Left forelimb (tissue), 1 donor: ENCODE measurements around the gene CCNG1.
A peak's percentile ranks its signal among the peaks of the same experiment; 100 is the strongest.
"Not testable (repeated sequence)": the region's sequence is repeated elsewhere in the genome, so short reads cannot be mapped to it uniquely, and the experiment has no call there.

Experiments
- DNase-seq: peaks from one replicate; pipeline ENCODE4 v3.0.0-alpha.2; 2018; ENCODE audit warnings: low spot score

The CCNG1 gene, protein sequence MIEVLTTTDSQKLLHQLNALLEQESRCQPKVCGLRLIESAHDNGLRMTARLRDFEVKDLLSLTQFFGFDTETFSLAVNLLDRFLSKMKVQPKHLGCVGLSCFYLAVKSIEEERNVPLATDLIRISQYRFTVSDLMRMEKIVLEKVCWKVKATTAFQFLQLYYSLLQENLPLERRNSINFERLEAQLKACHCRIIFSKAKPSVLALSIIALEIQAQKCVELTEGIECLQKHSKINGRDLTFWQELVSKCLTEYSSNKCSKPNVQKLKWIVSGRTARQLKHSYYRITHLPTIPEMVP

GRCh38 chr5:163437309-163438182 lies at the start of gene CCNG1:
Gene CCNG1, plus strand, starts transcription at chr5:163437595. Its CDS starts 1,662 bp downstream, at chr5:163439257.
- DNase-seq, result peak; percentile 92

DNA sequence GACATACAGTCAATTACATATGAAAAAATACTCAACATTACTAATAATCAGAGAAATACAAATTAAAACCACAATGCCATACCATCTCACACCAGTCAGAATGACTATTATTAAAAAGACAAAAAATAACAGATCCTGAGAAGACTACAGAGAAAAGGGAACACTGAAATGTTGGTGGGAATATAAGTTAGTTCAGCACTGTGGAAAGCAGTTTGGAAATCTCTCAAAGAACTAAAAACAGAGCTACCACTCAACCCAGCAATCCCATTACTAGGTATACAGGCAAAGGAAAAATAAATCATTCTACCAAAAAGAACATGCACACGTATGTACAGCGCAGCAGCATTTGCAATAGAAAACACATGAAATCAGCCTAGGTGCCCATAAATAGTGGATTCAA lies 41.6 kb upstream of the CCNG1 start:
- no peak for DNase-seq

GRCh38 chr5:163396818-163397340 lies 40.5 kb upstream of the CCNG1 start:
- not testable (repeated sequence) for DNase-seq

- no peak for DNase-seq
Observed at GRCh38 chr5:163397354-163397753, 40.0 kb upstream of the CCNG1 start.

DNA sequence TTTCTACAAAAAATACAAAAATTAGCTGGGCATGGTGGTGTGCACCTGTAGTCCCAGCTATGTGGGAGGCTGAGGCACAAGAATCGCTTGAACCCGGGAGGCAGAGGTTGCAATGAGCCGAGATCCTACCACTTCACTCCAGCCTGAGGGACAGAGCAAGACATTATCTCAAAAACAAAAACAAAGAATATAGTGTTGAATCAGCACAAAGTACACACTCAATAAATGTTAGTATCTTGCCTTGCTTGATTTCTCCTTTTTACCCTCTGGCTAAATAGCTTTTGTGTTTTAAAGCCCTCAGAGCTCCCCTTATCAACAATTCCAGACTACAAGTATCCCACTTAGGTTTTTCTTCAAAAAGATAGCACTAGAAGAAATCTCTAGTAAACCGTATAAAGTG lies 37.5 kb upstream of the CCNG1 start:
- DNase-seq, result no peak

- no peak for DNase-seq
Observed at GRCh38 chr5:163401271-163401670, 36.1 kb upstream of the CCNG1 start.

DNA sequence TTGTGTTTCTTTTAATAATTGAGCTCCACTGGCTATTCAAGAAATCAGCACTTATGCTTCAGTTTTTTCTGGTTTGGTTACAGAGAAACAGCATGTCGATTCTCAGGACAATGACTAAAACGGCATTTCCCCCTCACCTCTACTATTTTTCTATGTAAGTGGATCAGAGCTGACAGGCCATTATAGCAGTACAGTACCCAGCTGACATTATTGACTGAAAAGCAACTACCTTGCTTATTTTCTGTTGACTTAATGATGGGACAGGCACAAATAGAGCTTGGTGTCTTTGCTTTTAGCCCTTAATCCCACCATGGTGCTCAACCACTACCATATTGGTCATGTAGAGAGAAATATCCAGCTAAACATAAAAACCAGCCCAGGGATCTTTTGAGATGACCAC lies 35.4 kb upstream of the CCNG1 start:
- DNase-seq, result no peak

DNA sequence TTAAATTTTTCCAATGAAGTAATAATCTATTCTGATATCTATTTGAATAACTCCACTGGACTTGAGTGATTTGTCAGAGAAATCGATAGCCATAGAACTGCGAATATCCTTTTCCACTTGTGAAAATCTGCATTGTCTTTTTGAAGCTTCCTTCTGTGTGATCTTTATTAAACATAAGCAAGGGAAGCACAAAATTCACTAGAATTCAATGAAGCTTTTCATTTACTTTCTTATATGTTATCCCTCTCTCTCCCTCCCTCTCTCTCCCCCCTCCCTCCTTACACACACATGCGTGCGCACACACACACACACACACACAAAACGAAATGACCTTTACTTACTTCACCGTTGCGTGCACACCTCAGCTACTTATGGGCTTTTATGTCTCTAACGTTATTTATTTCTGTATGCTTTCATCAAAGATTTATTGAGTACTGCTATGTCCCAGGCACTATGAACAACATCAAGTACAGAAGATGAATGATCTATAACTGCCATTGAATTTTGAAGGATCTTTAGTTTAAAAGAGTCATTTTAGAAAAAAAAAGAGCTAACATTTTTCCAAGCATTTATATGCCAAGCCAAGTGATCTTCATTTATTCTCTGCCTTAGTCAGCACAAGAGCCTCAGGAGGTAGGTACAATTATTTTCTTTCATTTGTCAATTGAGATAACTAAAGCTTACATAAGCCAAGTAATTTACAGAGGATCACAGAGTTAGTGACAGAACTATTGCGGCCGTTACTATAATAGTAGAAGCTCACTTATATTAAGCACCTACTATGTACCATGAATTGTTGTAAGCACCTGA lies 32.8 kb upstream of the CCNG1 start:
- no peak for DNase-seq

- DNase-seq, result no peak
Observed at GRCh38 chr5:163407034-163407655, 30.2 kb upstream of the CCNG1 start.

DNA sequence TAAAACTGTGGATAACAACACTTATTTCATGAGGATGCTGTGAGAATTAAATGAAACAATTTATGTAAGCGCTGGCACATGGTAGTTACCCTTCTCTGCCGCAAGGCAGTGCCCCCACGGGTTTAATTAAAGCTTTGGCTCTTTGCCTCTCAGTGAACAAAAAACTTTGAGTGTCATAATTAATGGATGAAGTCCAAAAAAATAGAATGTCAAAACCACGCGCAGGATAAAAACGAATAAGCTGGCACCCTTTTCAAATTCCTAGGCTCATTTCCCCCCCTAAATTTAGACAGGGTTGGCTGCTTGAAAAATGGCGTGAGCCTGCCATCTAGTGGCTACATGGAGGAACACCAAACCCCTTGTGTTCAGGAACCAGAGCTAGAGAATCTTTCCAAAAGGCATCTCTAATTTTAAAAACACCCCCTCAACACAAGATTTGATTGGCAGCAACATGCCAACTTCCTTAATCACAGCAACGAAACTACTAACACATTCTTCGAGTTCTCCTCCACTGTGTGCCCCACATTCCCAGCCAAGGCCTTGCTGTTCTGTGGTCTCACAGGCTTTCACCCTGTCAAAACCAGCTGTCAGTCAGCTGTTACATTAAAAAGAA lies 29.0 kb upstream of the CCNG1 start:
- DNase-seq, result peak; percentile 67

GRCh38 chr5:163409384-163409783 lies 28.0 kb upstream of the CCNG1 start:
- DNase-seq, result no peak

DNA sequence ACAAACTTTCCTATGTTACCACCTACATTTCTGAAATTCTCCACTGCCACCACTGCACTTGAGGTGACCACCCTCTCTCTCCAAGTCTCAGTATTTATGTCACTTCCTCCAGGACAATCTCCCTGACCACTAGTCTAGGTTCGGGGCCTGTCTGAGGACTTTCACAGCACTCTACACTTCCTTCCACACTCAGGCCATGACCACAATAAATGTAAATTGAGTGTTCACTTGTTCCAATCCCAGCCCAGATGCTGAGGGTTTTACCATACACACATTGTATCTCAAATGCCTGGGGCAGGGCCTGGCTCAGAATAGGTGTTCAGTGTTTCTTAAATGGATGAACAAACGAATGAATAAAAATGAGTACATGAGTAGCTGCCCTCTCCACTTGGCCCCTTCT lies 26.9 kb upstream of the CCNG1 start:
- no peak for DNase-seq

DNA sequence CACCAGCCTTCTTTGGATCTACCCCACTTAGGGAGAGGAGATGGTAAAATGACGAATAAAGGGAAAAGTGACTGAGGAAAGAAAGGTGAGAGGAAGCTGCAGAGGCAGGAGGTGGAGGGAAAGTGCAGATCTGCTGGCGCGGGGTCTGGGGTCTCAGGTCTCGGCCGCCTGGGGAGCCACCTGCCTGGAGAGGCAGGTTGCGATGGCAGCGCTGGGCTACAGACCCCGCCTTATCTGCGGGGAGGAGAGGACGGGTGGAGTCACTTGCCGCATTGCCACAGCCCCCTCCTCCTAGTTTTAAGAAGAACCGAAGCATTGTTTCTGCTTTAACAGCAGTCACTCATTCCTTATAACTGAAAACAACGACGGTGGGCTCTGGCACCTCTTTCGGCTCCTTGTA lies 21.7 kb upstream of the CCNG1 start:
- DNase-seq, result not testable (repeated sequence)

GRCh38 chr5:163424836-163425235 lies 12.6 kb upstream of the CCNG1 start:
- DNase-seq, result no peak

- not testable (repeated sequence) for DNase-seq
Observed at GRCh38 chr5:163426128-163426527, 11.3 kb upstream of the CCNG1 start.

GRCh38 chr5:163432544-163432943 lies 4.9 kb upstream of the CCNG1 start:
- DNase-seq, result no peak

GRCh38 chr5:163433271-163433670 lies 4.1 kb upstream of the CCNG1 start:
- DNase-seq, result no peak

DNA sequence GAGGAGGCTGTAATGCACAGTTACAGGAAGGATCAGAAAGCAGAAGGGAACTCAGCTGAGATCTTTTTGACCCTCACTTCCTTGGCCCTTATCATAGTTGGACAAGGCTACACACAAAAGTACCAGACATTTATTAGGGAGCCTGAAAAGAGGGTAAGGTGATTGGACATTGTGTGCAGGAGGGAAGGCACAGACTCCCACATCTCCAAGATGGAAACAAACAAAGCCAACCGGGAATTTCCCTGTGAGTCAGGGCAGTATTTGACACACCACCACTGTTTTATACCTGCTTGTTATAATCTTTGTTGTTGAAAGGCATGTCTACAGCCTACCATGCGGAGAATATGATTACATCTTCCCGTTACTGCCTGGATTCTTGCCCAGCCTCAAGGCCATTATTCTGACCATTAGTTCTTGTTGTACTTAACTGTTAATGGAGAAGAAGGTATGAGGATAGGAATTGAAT lies 3.0 kb upstream of the CCNG1 start:
- no peak for DNase-seq

GRCh38 chr5:163436515-163436914 lies 880 bp upstream of the CCNG1 start:
- no peak for DNase-seq

DNA sequence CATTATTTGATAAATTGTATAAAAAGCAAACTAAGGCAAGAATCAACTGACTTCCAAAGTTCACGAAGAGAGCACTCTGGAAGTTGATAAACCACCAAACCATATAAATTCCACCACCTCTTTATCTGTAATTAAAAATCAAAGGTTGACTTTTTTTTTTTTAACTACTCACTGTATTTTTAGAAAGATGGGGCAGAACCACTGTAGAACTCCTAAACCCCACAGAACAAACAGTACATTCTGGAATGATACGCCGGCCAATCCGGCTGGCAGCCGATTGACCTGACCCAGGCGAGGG lies 435 bp upstream of the CCNG1 start:
- DNase-seq, result no peak

DNA sequence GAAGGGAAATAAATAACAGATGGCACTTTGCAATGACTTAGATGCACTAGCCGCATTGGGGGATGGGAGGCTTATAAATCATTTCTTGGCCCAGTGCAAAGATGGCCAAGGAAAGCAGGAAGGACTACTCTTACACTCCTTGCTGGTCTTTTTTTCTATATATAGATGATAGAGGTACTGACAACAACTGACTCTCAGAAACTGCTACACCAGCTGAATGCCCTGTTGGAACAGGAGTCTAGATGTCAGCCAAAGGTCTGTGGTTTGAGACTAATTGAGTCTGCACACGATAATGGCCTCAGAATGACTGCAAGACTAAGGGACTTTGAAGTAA lies 1.7 kb downstream of the CCNG1 start:
- no peak for DNase-seq

DNA sequence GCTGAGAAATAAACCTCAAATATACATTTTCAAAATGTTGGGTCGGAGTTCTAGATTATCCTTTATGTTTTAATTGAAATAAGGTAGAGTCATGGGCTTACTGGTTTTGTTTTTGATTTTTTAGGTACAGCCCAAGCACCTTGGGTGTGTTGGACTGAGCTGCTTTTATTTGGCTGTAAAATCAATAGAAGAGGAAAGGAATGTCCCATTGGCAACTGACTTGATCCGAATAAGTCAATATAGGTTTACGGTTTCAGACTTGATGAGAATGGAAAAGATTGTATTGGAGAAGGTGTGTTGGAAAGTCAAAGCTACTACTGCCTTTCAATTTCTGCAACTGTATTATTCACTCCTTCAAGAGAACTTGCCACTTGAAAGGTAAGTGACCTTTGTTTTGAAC lies 3.6 kb downstream of the CCNG1 start:
- no peak for DNase-seq
